GM23338 (cell line): Measurements from ENCODE around the gene LAS1L. TPM values are rescaled to one million over a fixed set of nuclear protein-coding genes. Genes with fewer than 3 reads are reported as not detected.

ENCODE experiments used
- ATAC-seq: fragments of 200-7000 bp; cut with Tn5 transposase; 3 replicates; pipeline ENCODE4 v1.9.1; 2020
- DNase-seq: peaks from one replicate; pipeline ENCODE4 v3.0.0-alpha.2; 2015; ENCODE audit warnings: low spot score
- H2AFZ ChIP-seq: fragments of 200-600 bp; sonication (generic); 2 replicates; pipeline ENCODE4 v1.8.0; 2016; ENCODE audit warnings: antibody characterized with exemption, mild to moderate bottlenecking, moderate library complexity
- H3F3A ChIP-seq: fragments of 200-600 bp; sonication (generic); replicated peaks from 2 replicates; pipeline ENCODE4 v1.8.0; 2017; ENCODE audit warnings: antibody characterized with exemption, mixed run types, low read depth
- H3K27ac ChIP-seq: fragments of 200-600 bp; sonication (generic); 2 replicates; pipeline ENCODE4 v1.6.1; 2016; ENCODE audit warnings: low read depth
- H3K27me3 ChIP-seq: fragments of 200-600 bp; sonication (generic); 2 replicates; pipeline ENCODE4 v1.8.0; 2016; ENCODE audit warnings: mild to moderate bottlenecking, mixed run types, moderate library complexity; ENCODE audit not compliant: insufficient read depth
- H3K36me3 ChIP-seq: fragments of 200-600 bp; sonication (generic); 2 replicates; pipeline ENCODE4 v1.8.0; 2016; ENCODE audit warnings: mild to moderate bottlenecking; ENCODE audit not compliant: insufficient read depth
- H3K4me1 ChIP-seq: fragments of 200-600 bp; sonication (generic); 2 replicates; pipeline ENCODE4 v1.8.0; 2016; ENCODE audit warnings: mild to moderate bottlenecking, moderate library complexity; ENCODE audit not compliant: insufficient read depth
- H3K4me2 ChIP-seq: fragments of 200-600 bp; sonication (generic); 2 replicates; pipeline ENCODE4 v1.7.1; 2017; ENCODE audit warnings: mixed run types
- H3K4me3 ChIP-seq: fragments of 200-600 bp; sonication (generic); 2 replicates; pipeline ENCODE4 v1.6.1; 2016; ENCODE audit warnings: mixed run types
- H3K79me2 ChIP-seq: fragments of 200-600 bp; sonication (generic); replicated peaks from 2 replicates; pipeline ENCODE4 v1.8.0; 2017; ENCODE audit warnings: mild to moderate bottlenecking; ENCODE audit not compliant: insufficient read depth
- H3K9me2 ChIP-seq: fragments of 200-600 bp; sonication (generic); 2 replicates; pipeline ENCODE4 v1.8.0; 2017; ENCODE audit not compliant: insufficient read depth
- H4K20me1 ChIP-seq: fragments of 200-600 bp; sonication (generic); replicated peaks from 2 replicates; pipeline ENCODE4 v1.8.0; 2017; ENCODE audit warnings: mild to moderate bottlenecking; ENCODE audit not compliant: insufficient read depth
- H3K27ac Mint-ChIP-seq: 2 replicates; pipeline ENCODE4 v1.8.0; 2020; ENCODE audit warnings: inconsistent platforms, mild to moderate bottlenecking, moderate library complexity, mixed read lengths
- H3K27me3 Mint-ChIP-seq: 3 replicates; pipeline ENCODE4 v1.8.0; 2022; ENCODE audit warnings: low read depth, mild to moderate bottlenecking, moderate library complexity, mixed read lengths, inconsistent platforms; ENCODE audit not compliant: insufficient read depth, poor library complexity
- H3K36me3 Mint-ChIP-seq: 3 replicates; pipeline ENCODE4 v1.8.0; 2021; ENCODE audit warnings: low read depth, mild to moderate bottlenecking, inconsistent platforms, moderate library complexity, mixed read lengths
- H3K4me1 Mint-ChIP-seq: 3 replicates; pipeline ENCODE4 v1.8.0; 2020; ENCODE audit warnings: mild to moderate bottlenecking, inconsistent platforms, mixed read lengths
- H3K4me3 Mint-ChIP-seq: 3 replicates; pipeline ENCODE4 v1.8.0; 2021; ENCODE audit warnings: moderate library complexity, mild to moderate bottlenecking, inconsistent platforms, mixed read lengths
- H3K9me3 Mint-ChIP-seq: 3 replicates; pipeline ENCODE4 v1.8.0; 2020; ENCODE audit warnings: moderate library complexity, mild to moderate bottlenecking, inconsistent platforms, mixed read lengths
- CREB1 ChIP-seq: fragments of 250-450 bp; sonication (Bioruptor Pico); IDR thresholded peaks from 2 replicates; pipeline ENCODE4 v1.5.0; 2020; ENCODE audit warnings: low read depth, mild to moderate bottlenecking, moderate library complexity
- EZH2phosphoT487 ChIP-seq: fragments of 200-600 bp; sonication (generic); IDR thresholded peaks from one replicate; pipeline ENCODE4 v1.8.1; 2018; ENCODE audit warnings: antibody characterized with exemption; ENCODE audit not compliant: unreplicated experiment
- JUNB ChIP-seq: IDR thresholded peaks from one replicate; pipeline ENCODE4 v1.6.1; 2016; ENCODE audit warnings: antibody characterized with exemption; ENCODE audit not compliant: unreplicated experiment
- NANOG ChIP-seq: IDR thresholded peaks from 2 replicates; pipeline ENCODE4 v1.6.1; 2016; ENCODE audit warnings: antibody characterized with exemption, borderline replicate concordance
- POLR2AphosphoS5 ChIP-seq: IDR thresholded peaks from 2 replicates; pipeline ENCODE4 v1.6.1; 2016; ENCODE audit warnings: antibody characterized with exemption, low read depth
- STAT1 ChIP-seq: IDR thresholded peaks from one replicate; pipeline ENCODE4 v1.6.1; 2016; ENCODE audit warnings: antibody characterized with exemption; ENCODE audit not compliant: unreplicated experiment
- ZNF114 ChIP-seq: fragments of 250-450 bp; sonication (Bioruptor Pico); IDR thresholded peaks from 2 replicates; pipeline ENCODE4 v1.5.0; 2020; ENCODE audit warnings: mild to moderate bottlenecking, moderate library complexity
- ZNF331 ChIP-seq: fragments of 250-450 bp; sonication (Bioruptor Pico); IDR thresholded peaks from 2 replicates; pipeline ENCODE4 v1.5.0; 2020; ENCODE audit warnings: low read depth, mild to moderate bottlenecking, moderate library complexity
- polyA plus RNA-seq: library from polyadenylated mRNA; unstranded; fragments of >200 nt; fragmentation: Nextera tagmentation; extraction: Ambion mirVana; gene quantifications from 2 replicates; pipeline ENCODE4 v1.2.1, GENCODE V29; 2016
- total RNA-seq: library from RNA; depleted of rRNA; stranded (reverse); fragments of >200 nt; shearing (Covaris generic); gene quantifications from 2 replicates; pipeline ENCODE4 v1.2.3, GENCODE V29; 2014
- TF ChIP-seq, protein P1 (sequence below): fragments of 250-450 bp; sonication (Bioruptor Pico); IDR thresholded peaks from 2 replicates; pipeline ENCODE4 v1.5.0; 2020; ENCODE audit warnings: mild to moderate bottlenecking, moderate library complexity

The LAS1L gene
- total and polyA plus RNA-seq, 2 experiments from 2014 or later = 46.5 to 64.4 TPM

DNA sequence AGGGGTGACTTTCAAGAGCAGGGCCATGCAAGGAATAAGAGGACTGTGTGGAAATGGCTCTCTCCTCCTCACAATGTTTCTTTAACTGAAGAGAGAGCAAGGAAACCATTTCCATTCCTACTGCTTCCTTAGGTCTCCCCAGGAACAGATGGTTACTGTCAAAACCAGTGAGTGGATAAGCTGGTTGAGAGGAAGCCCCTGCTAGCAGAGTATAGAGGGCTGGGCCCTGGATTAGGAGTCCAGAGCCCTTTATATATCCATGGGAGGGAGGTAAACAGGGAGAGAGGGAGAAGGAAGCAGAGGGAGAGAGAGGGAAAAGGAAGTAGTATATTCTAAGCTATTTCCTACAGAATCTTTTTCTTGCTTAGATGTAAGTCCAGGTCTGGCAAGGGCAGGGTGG lies 43.8 kb upstream of the LAS1L start:
- no peak overlapping the region for H3K27ac ChIP-seq
- TF ChIP-seq ZNF114 (CRISPR knock-in tag) = no peak
- TF ChIP-seq POLR2AphosphoS5 = no peak
- TF ChIP-seq STAT1 = no peak
- no peak for TF ChIP-seq JUNB
- TF ChIP-seq EZH2phosphoT487 = no peak
- no peak for TF ChIP-seq NANOG
- TF ChIP-seq CREB1 (CRISPR knock-in tag) = no peak
- TF ChIP-seq ZNF331 (CRISPR knock-in tag) = no peak
- TF ChIP-seq, protein P1, sequence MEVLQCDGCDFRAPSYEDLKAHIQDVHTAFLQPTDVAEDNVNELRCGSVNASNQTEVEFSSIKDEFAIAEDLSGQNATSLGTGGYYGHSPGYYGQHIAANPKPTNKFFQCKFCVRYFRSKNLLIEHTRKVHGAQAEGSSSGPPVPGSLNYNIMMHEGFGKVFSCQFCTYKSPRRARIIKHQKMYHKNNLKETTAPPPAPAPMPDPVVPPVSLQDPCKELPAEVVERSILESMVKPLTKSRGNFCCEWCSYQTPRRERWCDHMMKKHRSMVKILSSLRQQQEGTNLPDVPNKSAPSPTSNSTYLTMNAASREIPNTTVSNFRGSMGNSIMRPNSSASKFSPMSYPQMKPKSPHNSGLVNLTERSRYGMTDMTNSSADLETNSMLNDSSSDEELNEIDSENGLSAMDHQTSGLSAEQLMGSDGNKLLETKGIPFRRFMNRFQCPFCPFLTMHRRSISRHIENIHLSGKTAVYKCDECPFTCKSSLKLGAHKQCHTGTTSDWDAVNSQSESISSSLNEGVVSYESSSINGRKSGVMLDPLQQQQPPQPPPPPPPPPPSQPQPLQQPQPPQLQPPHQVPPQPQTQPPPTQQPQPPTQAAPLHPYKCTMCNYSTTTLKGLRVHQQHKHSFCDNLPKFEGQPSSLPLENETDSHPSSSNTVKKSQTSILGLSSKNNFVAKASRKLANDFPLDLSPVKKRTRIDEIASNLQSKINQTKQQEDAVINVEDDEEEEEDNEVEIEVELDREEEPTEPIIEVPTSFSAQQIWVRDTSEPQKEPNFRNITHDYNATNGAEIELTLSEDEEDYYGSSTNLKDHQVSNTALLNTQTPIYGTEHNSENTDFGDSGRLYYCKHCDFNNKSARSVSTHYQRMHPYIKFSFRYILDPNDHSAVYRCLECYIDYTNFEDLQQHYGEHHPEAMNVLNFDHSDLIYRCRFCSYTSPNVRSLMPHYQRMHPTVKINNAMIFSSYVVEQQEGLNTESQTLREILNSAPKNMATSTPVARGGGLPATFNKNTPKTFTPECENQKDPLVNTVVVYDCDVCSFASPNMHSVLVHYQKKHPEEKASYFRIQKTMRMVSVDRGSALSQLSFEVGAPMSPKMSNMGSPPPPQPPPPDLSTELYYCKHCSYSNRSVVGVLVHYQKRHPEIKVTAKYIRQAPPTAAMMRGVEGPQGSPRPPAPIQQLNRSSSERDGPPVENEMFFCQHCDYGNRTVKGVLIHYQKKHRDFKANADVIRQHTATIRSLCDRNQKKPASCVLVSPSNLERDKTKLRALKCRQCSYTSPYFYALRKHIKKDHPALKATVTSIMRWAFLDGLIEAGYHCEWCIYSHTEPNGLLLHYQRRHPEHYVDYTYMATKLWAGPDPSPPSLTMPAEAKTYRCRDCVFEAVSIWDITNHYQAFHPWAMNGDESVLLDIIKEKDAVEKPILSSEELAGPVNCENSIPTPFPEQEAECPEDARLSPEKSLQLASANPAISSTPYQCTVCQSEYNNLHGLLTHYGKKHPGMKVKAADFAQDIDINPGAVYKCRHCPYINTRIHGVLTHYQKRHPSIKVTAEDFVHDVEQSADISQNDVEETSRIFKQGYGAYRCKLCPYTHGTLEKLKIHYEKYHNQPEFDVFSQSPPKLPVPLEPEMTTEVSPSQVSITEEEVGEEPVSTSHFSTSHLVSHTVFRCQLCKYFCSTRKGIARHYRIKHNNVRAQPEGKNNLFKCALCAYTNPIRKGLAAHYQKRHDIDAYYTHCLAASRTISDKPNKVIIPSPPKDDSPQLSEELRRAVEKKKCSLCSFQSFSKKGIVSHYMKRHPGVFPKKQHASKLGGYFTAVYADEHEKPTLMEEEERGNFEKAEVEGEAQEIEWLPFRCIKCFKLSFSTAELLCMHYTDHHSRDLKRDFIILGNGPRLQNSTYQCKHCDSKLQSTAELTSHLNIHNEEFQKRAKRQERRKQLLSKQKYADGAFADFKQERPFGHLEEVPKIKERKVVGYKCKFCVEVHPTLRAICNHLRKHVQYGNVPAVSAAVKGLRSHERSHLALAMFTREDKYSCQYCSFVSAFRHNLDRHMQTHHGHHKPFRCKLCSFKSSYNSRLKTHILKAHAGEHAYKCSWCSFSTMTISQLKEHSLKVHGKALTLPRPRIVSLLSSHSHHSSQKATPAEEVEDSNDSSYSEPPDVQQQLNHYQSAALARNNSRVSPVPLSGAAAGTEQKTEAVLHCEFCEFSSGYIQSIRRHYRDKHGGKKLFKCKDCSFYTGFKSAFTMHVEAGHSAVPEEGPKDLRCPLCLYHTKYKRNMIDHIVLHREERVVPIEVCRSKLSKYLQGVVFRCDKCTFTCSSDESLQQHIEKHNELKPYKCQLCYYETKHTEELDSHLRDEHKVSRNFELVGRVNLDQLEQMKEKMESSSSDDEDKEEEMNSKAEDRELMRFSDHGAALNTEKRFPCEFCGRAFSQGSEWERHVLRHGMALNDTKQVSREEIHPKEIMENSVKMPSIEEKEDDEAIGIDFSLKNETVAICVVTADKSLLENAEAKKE (CRISPR knock-in tag) = no peak
- H2AFZ ChIP-seq = no peak overlapping the region
- H3K4me3 Mint-ChIP-seq = no peak overlapping the region
- peaks cover 7% of the 10 kb centered on the region for H3K4me1 ChIP-seq
- no peak overlapping the region for H3K4me2 ChIP-seq
- ATAC-seq (no peak), DNase-seq (no peak)
- H3K27ac Mint-ChIP-seq = no peak overlapping the region
- H3K9me3 Mint-ChIP-seq = no peaks in the 10 kb centered on the region
- H3K79me2 ChIP-seq = no peaks in the 10 kb centered on the region
- no peaks in the 10 kb centered on the region for H3K36me3 ChIP-seq
- H3K4me1 Mint-ChIP-seq = peaks cover 17% of the 10 kb centered on the region; the same call in 2 of the 3 replicates
- H3K27me3 Mint-ChIP-seq = peaks cover 8% of the 10 kb centered on the region
- H3K4me3 ChIP-seq = no peak overlapping the region
- no peaks in the 10 kb centered on the region for H3K9me2 ChIP-seq
- no peaks in the 10 kb centered on the region for H4K20me1 ChIP-seq
- no peaks in the 10 kb centered on the region for H3K36me3 Mint-ChIP-seq
- H3K27me3 ChIP-seq = no peaks in the 10 kb centered on the region
- H3F3A ChIP-seq = no peaks in the 10 kb centered on the region
